Stimulated activated CD4-positive, alpha-beta T cell treated with anti-CD3 and anti-CD28 coated beads, Interleukin-15, amount 100 ng/mL, for 1 hour (primary cell): ENCODE data around the gene RAPSN.

Source experiments
- DNase-seq, 2 donors: peaks; one replicate each; pipeline ENCODE4 v3.0.0-alpha.2; 2020; ENCODE audit warnings: low read depth in 1 of 2, low spot score in 1 of 2

RAPSN gene

DNA sequence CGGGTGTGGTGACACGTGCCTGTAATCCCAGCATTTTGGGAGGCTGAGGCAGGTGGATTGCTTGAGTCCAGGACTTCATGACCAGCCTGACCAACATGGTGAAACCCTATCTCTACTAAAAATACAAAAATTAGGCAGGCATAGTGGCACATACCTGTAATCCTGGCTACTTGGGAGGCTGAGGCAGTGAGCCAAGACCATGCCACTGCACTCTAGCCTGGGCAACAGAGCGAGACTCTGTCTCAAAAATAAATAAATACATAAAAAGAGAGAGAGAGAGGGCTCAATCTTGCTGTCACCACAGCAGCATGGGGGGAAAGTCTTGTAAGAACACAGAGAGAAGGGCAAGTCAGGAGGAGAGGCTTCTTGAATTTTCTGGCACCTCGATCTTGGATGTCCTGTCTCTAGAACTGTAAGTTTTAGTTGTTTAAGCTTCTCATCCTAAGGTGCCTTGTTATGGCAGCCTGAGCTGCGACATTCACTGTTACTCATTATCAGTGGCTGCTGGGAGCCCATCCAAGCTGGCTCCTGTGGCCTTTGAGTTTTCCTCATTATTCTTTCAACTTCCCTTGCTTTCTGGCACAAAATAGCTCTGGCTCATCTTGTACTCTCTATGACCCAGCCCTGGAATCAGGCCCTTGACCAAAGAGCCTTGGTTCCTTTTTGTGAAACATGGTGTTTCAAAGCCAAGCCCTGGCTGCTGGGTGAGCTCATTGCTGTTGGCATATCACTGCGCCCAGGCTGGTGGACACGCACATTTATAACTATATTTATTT lies 14.7 kb downstream of the RAPSN start:
- no peak for DNase-seq

DNA sequence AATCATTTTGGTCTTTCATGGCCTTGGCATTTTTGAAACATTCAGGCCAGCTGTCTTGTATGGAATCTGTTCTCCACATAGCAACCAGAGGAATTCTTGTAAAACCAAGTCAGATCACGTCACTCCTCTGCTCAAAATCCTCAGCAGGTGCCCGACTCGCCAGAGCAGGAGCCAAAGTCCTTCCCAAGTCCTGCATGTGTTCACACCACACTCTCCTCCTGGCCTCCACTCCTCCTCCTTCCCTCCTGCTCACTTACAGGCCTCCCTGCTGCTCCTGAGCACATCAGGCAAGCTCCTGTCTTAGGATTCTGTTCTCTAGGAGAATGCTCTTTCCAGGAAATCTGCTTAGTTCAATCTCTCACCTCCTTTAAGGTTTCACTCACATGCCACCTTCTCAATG lies 15.8 kb downstream of the RAPSN start:
- DNase-seq = no peak

- DNase-seq = no peak
Observed at GRCh38 chr11:47431356-47432083, 17.4 kb downstream of the RAPSN start.

- no peak for DNase-seq
Observed at GRCh38 chr11:47430524-47430923, 18.4 kb downstream of the RAPSN start.

- peak; percentile 97 to 99 for DNase-seq
Observed at GRCh38 chr11:47426062-47426956, 22.6 kb downstream of the RAPSN start, which contains the start of gene PSMC3. TSS of gene PSMC3 (minus strand) at chr11:47426439. CDS start at chr11:47426279, 160 bp downstream.

GRCh38 chr11:47425611-47426010 lies 23.3 kb downstream of the RAPSN start:
- no peak for DNase-seq

GRCh38 chr11:47418454-47419259 lies 30.3 kb downstream of the RAPSN start:
- DNase-seq = no peak

DNA sequence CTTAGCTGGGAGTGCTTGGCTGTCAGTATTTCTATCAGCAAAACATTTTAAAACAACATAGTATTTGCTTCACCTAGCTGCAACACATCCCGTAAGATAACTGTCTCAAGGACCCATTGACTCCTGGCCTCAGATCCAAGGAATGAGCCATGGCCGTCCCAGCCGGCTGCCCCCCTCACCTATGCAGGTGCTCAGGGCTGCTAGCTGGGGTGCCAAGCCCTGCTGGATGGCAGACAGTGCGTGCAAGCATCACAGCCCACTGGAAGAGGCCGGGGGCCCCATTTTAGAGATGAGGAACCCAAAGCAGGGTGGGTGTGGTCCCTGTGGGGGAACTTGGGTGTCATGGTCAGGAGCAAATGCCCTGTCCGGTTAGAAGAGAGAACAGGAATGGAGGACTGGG lies 31.2 kb downstream of the RAPSN start:
- DNase-seq = no peak

DNA sequence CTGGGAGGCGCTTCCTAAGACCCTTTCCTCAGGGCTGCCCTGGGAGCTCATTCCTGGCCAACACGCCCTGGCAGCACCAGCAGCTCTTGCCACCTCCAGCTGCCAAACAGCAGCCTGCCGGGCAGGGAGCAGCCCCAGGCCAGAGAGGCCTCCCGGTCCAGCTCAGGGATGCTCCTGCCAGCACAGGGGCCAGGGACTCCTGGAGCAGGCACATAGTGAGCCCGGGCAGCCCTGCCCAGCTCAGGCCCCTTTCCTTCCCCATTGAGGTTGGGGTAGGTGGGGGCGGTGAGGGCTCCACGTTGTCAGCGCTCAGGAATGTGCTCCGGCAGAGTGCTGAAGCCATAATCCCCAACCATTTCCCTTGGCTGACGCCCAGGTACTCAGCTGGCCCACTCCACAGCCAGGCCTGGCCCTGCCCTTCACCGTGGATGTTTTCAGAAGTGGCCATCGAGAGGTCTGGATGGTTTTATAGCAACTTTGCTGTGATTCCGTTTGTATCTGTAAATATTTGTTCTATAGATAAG lies 32.9 kb downstream of the RAPSN start:
- no peak for DNase-seq

DNA sequence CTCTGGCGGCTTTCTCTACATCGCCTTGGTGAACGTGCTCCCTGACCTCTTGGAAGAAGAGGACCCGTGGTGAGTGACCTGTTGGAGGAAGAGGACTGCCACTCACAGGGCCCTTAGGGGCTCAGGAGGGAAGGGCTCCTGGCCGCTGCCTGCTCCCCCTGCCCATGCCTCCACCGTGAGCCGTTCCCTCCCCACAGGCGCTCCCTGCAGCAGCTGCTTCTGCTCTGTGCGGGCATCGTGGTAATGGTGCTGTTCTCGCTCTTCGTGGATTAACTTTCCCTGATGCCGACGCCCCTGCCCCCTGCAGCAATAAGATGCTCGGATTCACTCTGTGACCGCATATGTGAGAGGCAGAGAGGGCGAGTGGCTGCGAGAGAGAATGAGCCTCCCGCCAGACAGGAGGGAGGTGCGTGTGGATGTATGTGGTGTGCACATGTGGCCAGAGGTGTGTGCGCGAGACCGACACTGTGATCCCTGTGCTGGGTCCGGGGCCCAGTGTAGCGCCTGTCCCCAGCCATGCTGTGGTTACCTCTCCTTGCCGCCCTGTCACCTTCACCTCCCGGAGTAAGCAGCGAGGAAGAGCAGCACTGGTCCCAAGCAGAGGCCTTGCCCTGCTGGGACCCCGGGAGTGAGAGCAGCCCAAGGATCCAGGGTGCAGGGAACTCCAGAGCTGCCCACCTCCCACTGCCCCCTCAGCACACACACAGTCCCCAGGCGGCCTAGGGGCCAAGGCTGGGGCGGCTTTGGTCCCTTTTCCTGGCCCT lies 33.7 kb downstream of the RAPSN start:
- no peak for DNase-seq

DNA sequence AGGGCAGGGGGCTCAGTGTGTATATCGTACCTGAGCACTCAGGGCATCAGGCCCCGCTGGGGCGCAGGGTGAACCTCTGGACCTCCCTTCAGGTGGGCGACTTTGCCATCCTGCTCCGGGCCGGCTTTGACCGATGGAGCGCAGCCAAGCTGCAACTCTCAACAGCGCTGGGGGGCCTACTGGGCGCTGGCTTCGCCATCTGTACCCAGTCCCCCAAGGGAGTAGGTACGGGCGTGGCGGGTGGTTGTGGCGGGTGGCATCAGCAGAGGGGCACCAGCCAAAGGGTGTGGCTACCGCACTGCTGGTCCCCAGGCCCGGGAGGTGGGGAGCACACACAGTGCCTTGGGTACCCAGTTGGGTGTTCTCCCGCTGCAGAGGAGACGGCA lies 34.3 kb downstream of the RAPSN start:
- no peak for DNase-seq

DNA sequence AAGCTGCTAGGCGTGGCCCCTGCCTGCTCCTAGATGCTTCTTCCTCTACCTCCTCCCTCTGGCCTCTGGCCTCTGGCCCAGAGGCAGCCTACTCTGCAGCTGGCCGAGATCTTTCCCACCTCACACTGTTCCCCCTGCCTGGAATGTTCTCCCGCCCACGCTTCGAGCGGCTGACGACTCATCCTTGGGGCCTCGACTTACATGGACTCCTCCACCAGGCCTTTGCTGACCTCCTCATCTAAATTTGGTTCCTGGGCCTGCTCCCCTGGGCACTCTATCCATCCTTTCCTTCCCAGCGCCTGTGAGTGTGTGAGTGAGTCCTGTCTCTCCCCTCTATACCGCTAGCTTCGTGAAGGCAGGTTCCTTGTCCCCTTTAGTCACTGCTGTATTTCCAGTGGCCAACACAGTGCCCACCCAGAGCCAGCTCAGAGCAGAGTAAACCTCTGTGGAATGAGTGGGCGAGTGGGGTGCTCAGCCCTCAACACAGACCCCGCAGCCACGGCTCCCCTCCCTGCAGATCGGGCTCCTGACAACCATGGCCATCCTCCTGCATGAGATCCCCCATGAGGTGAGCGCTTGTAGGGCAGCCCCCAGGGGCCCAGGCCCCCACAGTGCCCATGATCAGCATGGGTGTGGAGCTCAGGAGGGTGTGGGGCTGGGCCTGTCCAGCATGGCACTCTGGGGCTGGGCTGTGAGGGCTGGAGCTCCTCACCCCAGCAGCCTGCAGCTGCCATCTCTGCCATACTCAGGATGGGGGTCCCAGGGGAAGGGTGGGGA lies 34.8 kb downstream of the RAPSN start:
- no peak for DNase-seq

DNA sequence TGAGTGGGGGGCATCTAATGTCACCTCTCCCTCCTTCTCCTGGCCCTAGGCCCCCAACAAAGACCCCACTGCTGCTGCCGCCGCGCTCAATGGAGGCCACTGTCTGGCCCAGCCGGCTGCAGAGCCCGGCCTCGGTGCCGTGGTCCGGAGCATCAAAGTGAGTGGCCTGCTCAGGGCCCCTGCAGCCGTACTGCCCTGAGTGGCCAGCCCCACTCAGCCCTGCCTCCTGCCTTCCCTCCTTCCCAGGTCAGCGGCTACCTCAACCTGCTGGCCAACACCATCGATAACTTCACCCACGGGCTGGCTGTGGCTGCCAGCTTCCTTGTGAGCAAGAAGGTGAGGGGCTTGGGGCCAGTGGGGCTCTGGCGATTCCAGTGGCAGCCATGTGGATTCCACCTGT lies 35.6 kb downstream of the RAPSN start:
- no peak for DNase-seq

DNA sequence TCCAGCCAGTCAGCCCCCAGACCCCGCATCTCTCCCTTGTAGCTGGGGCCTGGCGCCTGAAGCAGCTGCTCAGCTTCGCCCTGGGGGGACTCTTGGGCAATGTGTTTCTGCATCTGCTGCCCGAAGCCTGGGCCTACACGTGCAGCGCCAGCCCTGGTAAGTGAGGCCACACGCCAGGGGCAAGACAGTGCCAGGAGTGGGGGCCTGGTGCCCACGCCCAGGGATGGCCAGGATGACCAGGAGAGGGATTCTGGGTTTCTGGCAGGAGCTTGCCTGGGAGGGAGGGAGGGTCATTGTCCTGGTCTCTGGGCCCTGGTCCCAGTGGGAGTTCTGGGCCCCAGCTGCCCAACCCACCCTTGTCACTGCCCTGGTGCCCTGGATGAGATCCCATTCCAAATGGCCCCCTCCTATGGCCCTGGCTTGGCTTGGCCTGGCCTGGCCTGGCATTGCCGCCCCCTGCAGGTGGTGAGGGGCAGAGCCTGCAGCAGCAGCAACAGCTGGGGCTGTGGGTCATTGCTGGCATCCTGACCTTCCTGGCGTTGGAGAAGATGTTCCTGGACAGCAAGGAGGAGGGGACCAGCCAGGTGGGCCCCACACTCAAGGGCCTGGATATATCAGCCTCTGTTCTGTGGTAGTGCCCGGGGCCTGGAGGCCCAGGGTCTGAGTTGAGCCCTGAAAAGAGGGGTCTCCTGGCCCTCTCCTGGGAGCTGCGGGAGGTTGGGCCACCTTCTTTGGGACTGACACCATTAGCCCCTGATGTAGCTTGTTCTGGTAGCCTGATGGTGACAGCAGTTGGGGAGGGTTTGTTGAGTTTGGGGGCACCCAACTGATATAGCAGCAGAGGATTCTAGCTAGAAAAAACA lies 36.8 kb downstream of the RAPSN start:
- DNase-seq = peak in 1 of 2 donors; percentile 47

DNA sequence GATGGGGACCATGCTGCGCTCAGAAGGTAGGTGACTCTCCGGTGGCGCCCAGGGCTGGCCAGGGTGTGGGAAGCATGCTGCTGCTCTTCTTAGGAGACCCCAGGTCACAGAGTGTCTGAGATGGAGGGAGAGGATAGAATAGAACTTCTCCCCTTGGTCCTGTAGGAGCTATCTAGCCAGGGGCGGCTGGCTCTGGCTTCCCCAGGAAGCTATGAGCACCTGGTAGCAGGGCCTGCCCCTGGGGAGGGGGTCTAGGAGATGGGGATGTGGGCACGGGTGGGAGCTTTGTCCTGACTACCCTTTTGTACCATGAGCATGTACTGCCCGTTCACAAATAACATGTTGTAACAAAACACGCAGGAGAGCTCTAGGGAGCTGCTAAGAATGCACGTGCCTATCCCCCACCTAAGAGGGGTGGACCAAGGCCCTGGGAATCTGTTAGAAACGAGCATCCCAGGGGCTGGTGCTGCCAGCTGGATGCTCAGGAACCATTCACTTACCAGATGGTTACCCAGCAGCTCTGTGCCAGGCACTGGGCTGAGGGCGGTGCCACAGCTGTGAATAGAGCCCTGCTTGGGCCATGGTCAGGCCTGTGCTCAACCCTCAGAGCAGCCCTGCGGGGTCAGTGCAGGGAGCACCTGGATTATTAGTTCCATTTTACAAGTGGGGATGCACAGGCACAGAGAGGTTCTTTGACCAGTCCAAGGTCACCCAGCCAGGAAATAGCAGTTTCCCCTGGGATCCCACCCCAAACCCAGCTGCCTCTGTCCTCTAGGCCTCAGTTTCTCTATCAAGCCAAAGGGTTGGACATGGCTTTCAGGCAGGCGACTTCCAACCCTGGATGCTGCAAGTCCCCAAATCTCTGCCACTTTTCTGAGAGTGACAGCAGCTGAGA lies 38.3 kb downstream of the RAPSN start:
- no peak for DNase-seq

DNA sequence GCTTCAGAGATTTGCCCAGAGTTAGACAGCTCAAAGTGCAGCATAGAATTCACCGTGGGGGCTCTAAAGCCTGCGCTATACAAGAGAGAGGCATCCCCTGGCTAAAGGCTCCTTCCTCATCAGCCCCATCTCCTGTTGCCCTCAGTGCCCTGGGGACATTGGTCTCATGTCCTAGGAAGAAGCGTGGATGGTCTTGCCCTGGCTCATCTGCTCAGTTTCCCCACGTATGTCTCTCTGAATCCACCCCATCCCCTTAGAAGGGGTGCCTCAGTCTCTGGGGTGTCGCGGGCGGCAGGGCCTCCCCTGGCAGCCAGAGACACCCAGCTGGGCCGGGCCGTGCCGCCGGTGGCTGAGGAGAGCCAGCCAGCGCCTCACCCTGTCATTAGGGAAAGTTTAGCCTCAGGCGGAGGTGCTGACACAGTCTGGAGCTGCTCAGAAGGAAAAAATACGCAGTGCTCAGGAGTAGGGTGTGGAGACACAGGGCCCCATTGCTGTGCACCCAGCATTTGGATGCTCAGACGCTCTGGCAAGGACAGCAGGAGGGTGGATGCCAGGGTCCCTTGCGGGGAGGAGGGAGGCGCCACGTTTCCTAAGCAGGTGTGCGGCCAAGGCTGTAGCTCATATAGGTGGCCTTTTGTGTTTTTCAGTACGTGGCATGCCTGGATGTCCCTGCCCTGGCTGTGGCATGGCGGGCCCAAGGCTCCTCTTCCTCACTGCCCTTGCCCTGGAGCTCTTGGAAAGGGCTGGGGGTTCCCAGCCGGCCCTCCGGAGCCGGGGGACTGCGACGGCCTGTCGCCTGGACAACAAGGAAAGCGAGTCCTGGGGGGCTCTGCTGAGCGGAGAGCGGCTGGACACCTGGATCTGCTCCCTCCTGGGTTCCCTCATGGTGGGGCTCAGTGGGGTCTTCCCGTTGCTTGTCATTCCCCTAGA lies 39.2 kb downstream of the RAPSN start:
- no peak for DNase-seq
